GM12878 (cell line): ENCODE data around the gene GRIK2.

Experiments
- BCLAF1 ChIP-seq: fragments of 450-650 bp; IDR thresholded peaks from 2 replicates; pipeline ENCODE4 v1.6.1; 2017; ENCODE audit warnings: antibody characterized with exemption, mild to moderate bottlenecking, moderate library complexity
- CHD4 ChIP-seq: fragments of 200-600 bp; sonication (generic); IDR thresholded peaks from 2 replicates; pipeline ENCODE4 v1.6.1; 2016; ENCODE audit warnings: mild to moderate bottlenecking
- CTCF ChIP-seq, 3 experiments: IDR thresholded peaks in 2 of 3; conservative IDR thresholded peaks in 1 of 3; 2 replicates each; pipeline ENCODE4 v1.5.1; 2011; ENCODE audit warnings: low read depth in 3 of 3, low read length in 3 of 3, mild to moderate bottlenecking in 3 of 3, control low read depth in 2 of 3, moderate library complexity in 2 of 3, inconsistent platforms in 1 of 3, mixed read lengths in 1 of 3; ENCODE audit not compliant: control insufficient read depth in 2 of 3, insufficient read depth in 1 of 3; ENCODE audit errors: extremely low read depth in 1 of 3
- ESRRA ChIP-seq: IDR thresholded peaks from 2 replicates; pipeline ENCODE4 v1.6.1; 2012; ENCODE audit warnings: mild to moderate bottlenecking, low read length, improper control_type of control experiment
- NRF1 ChIP-seq: conservative IDR thresholded peaks from 2 replicates; pipeline ENCODE4 v1.6.1; 2011; ENCODE audit warnings: mild to moderate bottlenecking, low read depth, low read length, improper control_type of control experiment
- POLR2A ChIP-seq: IDR thresholded peaks from 2 replicates; pipeline ENCODE4 v1.6.1; 2011; ENCODE audit warnings: low read depth, mild to moderate bottlenecking, low read length
- RAD21 ChIP-seq: IDR thresholded peaks from 2 replicates; pipeline ENCODE4 v1.6.1; 2011; ENCODE audit warnings: mild to moderate bottlenecking, low read depth, low read length, moderate library complexity; ENCODE audit not compliant: insufficient read depth
- ZSCAN29 ChIP-seq: fragments of 450-650 bp; IDR thresholded peaks from 2 replicates; pipeline ENCODE4 v1.6.1; 2017; ENCODE audit warnings: mild to moderate bottlenecking, moderate library complexity

- TF ChIP-seq CTCF (IDR thresholded peaks at IDR 0.05 in 2 of 3, conservative IDR thresholded peaks at IDR 0.05 in 1 of 3; ENCODE audit: control insufficient read depth in 2 of 3, extremely low read depth in 1 of 3, insufficient read depth in 1 of 3, low read depth in 3 of 3, low read length in 3 of 3) (no peak), RAD21 (no peak), BCLAF1 (no peak), NRF1 (no peak), POLR2A (no peak), ZSCAN29 (no peak), ESRRA (no peak), CHD4 (no peak)
Observed at GRCh38 chr6:102022281-102022680, 628.8 kb downstream of the GRIK2 start.
